Transverse colon (tissue), 4 donors: ENCODE measurements around the gene ARHGAP1. TPM values are rescaled to one million over a fixed set of nuclear protein-coding genes. Genes with fewer than 3 reads are reported as not detected.

Experiments used
- DNase-seq: peaks from one replicate; pipeline ENCODE4 v3.0.0-alpha.2; 2019
- H3K27ac ChIP-seq, 4 donors: fragments of 200-600 bp; sonication (generic); 2 replicates each; pipeline ENCODE4 v1.5.1; 2016 to 2018; ENCODE audit warnings: inconsistent platforms in 4 of 4
- H3K27me3 ChIP-seq: fragments of 200-600 bp; sonication (generic); 2 replicates; pipeline ENCODE4 v1.5.1; 2017; ENCODE audit warnings: inconsistent platforms
- H3K36me3 ChIP-seq, 4 donors: fragments of 200-600 bp; sonication (generic); 2 replicates each; pipeline ENCODE4 v1.5.1; 2017 to 2019; ENCODE audit warnings: inconsistent platforms in 4 of 4
- H3K4me1 ChIP-seq, 4 donors: fragments of 200-600 bp; sonication (generic); 2 replicates each; pipeline ENCODE4 v1.5.1; 2017 to 2020; ENCODE audit warnings: inconsistent platforms in 4 of 4
- H3K4me3 ChIP-seq, 4 donors: fragments of 200-600 bp; sonication (generic); 1 replicate in 1 of 4; 2 replicates in 3 of 4; pipeline versions ENCODE4 v1.5.1 to v1.6.1; 2017 to 2019; ENCODE audit warnings: inconsistent platforms in 4 of 4
- H3K9me3 ChIP-seq, 2 donors: fragments of 200-600 bp; sonication (generic); 2 replicates each; pipeline ENCODE4 v1.5.1; 2017 to 2019; ENCODE audit warnings: inconsistent platforms in 2 of 2
- EP300 ChIP-seq: sonication (generic); formaldehyde crosslinking; IDR thresholded peaks from one replicate; pipeline ENCODE4 v1.6.1; 2017; ENCODE audit warnings: antibody characterized with exemption, low read depth
- POLR2A ChIP-seq: fragments of 450-650 bp; IDR thresholded peaks from one replicate; pipeline ENCODE4 v1.6.1; 2016; ENCODE audit warnings: antibody characterized with exemption, mild to moderate bottlenecking, moderate library complexity
- POLR2AphosphoS5 ChIP-seq, 3 donors: sonication (generic); formaldehyde crosslinking; IDR thresholded peaks; one replicate each; pipeline ENCODE4 v1.6.1; 2016; ENCODE audit warnings: antibody characterized with exemption in 3 of 3
- WGBS, 2 donors: methylation state at CpG; one replicate each; pipeline ENCODE4 v1.1.5; 2018; ENCODE audit warnings: low coverage in 1 of 2; 5-methylcytosine and 5-hydroxymethylcytosine counted together
- in situ Hi-C, 4 donors: fragments of 200-750 bp; cut with MboI; loops; one replicate each; pipeline versions ENCODE4 v1.15.0 to v1.15.1; 2017; ENCODE audit warnings: low sequenced_read_pairs in 3 of 4, low pct_ligation_motif_present in 1 of 4, low pct_unique_long_range_greater_than_20kb in 1 of 4
- intact Hi-C: fragments of 100-400 bp; cut with DNase I; formaldehyde crosslinking; loops from one replicate; pipeline ENCODE4 v1.15.1; 2023; ENCODE audit warnings: low total_unique reads
- total RNA-seq, 4 donors: library from RNA; depleted of rRNA; stranded (reverse); fragments of >200 nt; gene quantifications; one replicate each; pipeline ENCODE4 v1.1.0, GENCODE V29; 2016
- TF ChIP-seq, protein P1 (sequence below), 5 experiments: fragments of 200-600 bp in 3 of 5; fragments of 450-650 bp in 2 of 5; sonication (generic) in 3 of 5; IDR thresholded peaks; 1 replicate in 2 of 5; 2 replicates in 3 of 5; pipeline ENCODE4 v1.5.1; 2016 to 2017; ENCODE audit warnings: antibody characterized with exemption in 5 of 5, inconsistent platforms in 3 of 5, mild to moderate bottlenecking in 2 of 5, moderate library complexity in 1 of 5

The ARHGAP1 gene
- 10 to 100 TPM; 48.6 to 69.5 (median 50.9) TPM for total RNA-seq

DNA sequence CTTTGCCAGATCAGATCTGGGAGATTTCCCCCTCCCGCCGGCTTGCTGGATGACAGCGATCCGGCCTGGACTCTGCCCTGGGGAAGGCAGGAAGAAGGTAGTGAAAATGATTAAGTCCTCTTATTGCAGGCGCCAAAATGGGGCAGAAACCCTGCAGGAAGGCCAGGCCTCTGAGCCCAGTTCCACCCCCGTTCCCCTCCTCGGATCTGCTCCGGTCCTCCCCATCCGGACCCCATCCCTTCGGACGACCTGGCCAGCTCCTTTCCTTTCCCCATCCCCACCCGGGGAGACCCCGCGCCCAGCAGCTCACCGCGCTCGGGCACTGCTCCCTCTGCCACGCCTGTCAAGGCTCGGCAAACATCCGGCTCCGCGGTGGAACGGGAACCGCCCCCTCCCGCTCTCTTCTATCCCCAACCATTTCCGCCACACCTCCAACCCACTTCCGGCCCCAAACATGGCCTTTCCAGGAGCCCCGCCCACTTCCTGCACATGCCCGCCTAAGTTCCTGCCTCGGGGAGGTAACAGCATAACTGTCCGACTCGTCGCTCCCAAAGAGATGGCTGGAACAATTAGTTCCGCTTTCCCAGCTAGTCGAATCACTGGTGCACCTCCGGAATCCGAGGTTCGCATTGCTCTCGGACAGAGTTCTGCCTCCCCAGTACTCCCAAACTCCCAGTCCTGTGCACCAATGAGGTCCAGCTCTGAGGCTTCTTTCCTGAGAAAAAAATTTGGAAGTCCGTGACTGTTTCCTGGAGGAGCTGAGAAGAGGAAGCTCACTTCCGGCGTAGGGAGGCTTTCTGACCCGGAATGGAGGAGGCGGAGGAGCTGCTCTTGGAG is at the start of gene ARHGAP1, which contains the start of gene ZNF408:
ARHGAP1 (minus strand) TSS at position 379 of the 837 bp plus-strand sequence. CDS start 4,512 bp downstream, outside the sequence.
ZNF408 (plus strand) TSS at position 791 of the 837 bp plus-strand sequence; CDS start at position 808, 17 bp downstream.
- peak within 1 kb of the TSS; percentile 67 to 100 (median 99) for H3K4me3 ChIP-seq
- peaks cover 16 to 53% (median 42%) of the 10 kb centered on the region in 4 donors for H3K4me1 ChIP-seq
- WGBS, 2 donors = 0 to 1% methylated on average over 4 to 44 of the region's 44 CpGs
- H3K9me3 ChIP-seq = no peaks in the 10 kb centered on the region
- TF ChIP-seq POLR2AphosphoS5 (IDR thresholded peaks at IDR 0.05) (peak; percentile 92 to 98 (median 94)), POLR2A (peak; percentile 97)
- TF ChIP-seq, protein P1, sequence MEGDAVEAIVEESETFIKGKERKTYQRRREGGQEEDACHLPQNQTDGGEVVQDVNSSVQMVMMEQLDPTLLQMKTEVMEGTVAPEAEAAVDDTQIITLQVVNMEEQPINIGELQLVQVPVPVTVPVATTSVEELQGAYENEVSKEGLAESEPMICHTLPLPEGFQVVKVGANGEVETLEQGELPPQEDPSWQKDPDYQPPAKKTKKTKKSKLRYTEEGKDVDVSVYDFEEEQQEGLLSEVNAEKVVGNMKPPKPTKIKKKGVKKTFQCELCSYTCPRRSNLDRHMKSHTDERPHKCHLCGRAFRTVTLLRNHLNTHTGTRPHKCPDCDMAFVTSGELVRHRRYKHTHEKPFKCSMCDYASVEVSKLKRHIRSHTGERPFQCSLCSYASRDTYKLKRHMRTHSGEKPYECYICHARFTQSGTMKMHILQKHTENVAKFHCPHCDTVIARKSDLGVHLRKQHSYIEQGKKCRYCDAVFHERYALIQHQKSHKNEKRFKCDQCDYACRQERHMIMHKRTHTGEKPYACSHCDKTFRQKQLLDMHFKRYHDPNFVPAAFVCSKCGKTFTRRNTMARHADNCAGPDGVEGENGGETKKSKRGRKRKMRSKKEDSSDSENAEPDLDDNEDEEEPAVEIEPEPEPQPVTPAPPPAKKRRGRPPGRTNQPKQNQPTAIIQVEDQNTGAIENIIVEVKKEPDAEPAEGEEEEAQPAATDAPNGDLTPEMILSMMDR (IDR thresholded peaks at IDR 0.05) = no peak
- peak within 1 kb of the TSS; percentile 91 to 95 (median 92) for H3K27ac ChIP-seq
- in situ Hi-C loops (no loop called here), intact Hi-C loops (no loop called here)
- no peaks in the 10 kb centered on the region for H3K27me3 ChIP-seq
- DNase-seq = peak; percentile 100
- peaks cover 0 to 38% (median 16%) of the 10 kb centered on the region in 4 donors for H3K36me3 ChIP-seq

DNA sequence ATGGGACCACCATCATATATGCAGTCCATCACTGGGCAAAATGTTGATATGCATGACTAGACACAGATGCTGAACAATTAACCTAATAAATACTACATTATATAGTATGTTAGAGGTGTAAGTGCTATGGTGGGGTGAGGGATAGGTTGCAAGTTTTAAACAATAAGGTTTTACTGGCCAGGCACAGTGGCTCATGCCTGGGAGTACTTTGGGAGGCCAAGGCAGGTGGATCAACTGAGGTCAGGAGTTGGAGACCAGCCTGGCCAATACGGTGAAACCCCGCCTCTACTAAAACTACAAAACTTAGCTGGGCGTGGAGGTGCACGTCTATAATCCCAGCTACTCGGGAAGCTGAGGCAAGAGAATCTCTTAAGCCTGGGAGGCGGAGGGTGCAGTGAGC is 46.7 kb upstream of the ARHGAP1 start:
- intact Hi-C loops = no loop called here
- 93% methylated on average over 6 of the region's 6 CpGs; no CpG with 5 or more reads in 1 of the 2 donors for WGBS, 2 donors
- Histone ChIP-seq H3K36me3 (peaks cover 0 to 76% (median 30%) of the 10 kb centered on the region in 4 donors), H3K4me3 (no peak overlapping the region), H3K27me3 (no peaks in the 10 kb centered on the region), H3K27ac (no peak overlapping the region), H3K9me3 (no peaks in the 10 kb centered on the region), H3K4me1 (no peaks in the 10 kb centered on the region)
- no peak for TF ChIP-seq POLR2A
- TF ChIP-seq, protein P1 (IDR thresholded peaks at IDR 0.05) = no peak
- no peak for TF ChIP-seq POLR2AphosphoS5 (IDR thresholded peaks at IDR 0.05)
- TF ChIP-seq EP300 = no peak
- in situ Hi-C loops = no loop called here
- no peak for DNase-seq

DNA sequence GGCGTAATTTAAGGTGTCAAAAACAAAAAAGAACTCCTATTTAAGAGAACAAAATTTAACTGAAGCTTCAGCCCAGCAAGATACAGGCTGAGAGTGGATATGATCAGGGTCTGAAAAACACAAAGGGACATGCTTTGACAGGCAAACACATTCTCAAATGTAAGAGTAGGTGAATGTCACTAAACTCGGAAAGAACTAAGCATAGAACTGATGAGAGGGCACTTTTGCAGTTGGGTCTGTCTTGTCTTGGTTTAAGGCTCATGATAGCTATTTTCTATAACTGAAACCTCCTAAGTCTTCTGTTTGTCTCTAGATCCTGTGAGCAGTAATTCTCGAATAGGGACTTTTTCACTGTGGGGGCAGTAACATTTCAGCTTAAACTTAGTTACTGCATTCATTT is 45.6 kb upstream of the ARHGAP1 start:
- no peak for DNase-seq
- TF ChIP-seq, protein P1 (IDR thresholded peaks at IDR 0.05) = no peak
- no peak for TF ChIP-seq POLR2AphosphoS5 (IDR thresholded peaks at IDR 0.05)
- TF ChIP-seq EP300 = no peak
- TF ChIP-seq POLR2A = no peak
- WGBS, 2 donors = 75 to 91% methylated on average over 1 to 3 of the region's 3 CpGs

DNA sequence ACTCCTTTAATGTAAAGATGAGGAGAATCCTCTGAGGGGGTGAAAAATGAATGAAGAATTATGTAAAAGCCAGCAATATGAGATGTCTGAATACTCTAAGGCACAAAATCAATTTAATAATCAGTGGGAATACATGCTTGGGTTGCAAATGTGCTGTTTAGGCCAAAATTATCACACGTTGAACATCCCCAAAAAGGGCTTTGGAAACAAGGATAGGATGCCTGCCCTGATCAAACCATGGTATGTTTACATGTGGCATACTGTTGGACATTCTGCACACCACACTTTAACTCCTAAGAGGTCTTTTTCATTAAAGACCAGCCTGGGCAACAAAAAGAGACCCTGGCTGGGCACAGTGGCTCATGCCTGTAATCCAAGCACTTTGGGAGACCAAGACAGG is 44.9 kb upstream of the ARHGAP1 start:
- Histone ChIP-seq H3K9me3 (no peaks in the 10 kb centered on the region), H3K4me1 (no peaks in the 10 kb centered on the region), H3K27me3 (no peaks in the 10 kb centered on the region), H3K4me3 (no peak overlapping the region), H3K36me3 (peaks cover 0 to 73% (median 25%) of the 10 kb centered on the region in 4 donors), H3K27ac (no peak overlapping the region)
- TF ChIP-seq, protein P1 (IDR thresholded peaks at IDR 0.05) = no peak
- TF ChIP-seq EP300 = no peak
- no peak for TF ChIP-seq POLR2AphosphoS5 (IDR thresholded peaks at IDR 0.05)
- TF ChIP-seq POLR2A = no peak
- intact Hi-C loops = no loop called here
- DNase-seq = no peak
- in situ Hi-C loops = no loop called here
- 79 to 85% methylated on average over 1 of the region's 1 CpG for WGBS, 2 donors

More for the DNA sequence above, 45.6 kb upstream of the ARHGAP1 start:
- intact Hi-C loops (no loop called here), in situ Hi-C loops (no loop called here)
- H3K27me3 ChIP-seq = no peaks in the 10 kb centered on the region
- peaks cover 0 to 78% (median 29%) of the 10 kb centered on the region in 4 donors for H3K36me3 ChIP-seq
- H3K9me3 ChIP-seq = no peaks in the 10 kb centered on the region
- no peaks in the 10 kb centered on the region for H3K4me1 ChIP-seq
- no peak overlapping the region for H3K4me3 ChIP-seq
- no peak overlapping the region for H3K27ac ChIP-seq
